Right renal pelvis (tissue), 4 donors: ENCODE results near the gene DDX1. TPM values are rescaled to one million over a fixed set of nuclear protein-coding genes. Genes with fewer than 3 reads are reported as not detected.
"Not testable (repeated sequence)": the region's sequence is repeated elsewhere in the genome, so short reads cannot be mapped to it uniquely, and the experiment has no call there.

Experiments
- DNase-seq, 4 donors: peaks; one replicate each; pipeline ENCODE4 v3.0.0-alpha.2; 2013; ENCODE audit warnings: low read depth in 4 of 4, low spot score in 3 of 4, missing footprints in 1 of 4
- polyA plus RNA-seq, 4 donors: library from polyadenylated mRNA; unstranded; fragments of 120-200 nt; gene quantifications; one replicate each; pipeline ENCODE4 v1.2.1, GENCODE V29; 2013; ENCODE audit not compliant: insufficient read length in 4 of 4

DDX1 gene
- polyA plus RNA-seq, 4 donors, result 167 to 190 (median 173) TPM

DNA sequence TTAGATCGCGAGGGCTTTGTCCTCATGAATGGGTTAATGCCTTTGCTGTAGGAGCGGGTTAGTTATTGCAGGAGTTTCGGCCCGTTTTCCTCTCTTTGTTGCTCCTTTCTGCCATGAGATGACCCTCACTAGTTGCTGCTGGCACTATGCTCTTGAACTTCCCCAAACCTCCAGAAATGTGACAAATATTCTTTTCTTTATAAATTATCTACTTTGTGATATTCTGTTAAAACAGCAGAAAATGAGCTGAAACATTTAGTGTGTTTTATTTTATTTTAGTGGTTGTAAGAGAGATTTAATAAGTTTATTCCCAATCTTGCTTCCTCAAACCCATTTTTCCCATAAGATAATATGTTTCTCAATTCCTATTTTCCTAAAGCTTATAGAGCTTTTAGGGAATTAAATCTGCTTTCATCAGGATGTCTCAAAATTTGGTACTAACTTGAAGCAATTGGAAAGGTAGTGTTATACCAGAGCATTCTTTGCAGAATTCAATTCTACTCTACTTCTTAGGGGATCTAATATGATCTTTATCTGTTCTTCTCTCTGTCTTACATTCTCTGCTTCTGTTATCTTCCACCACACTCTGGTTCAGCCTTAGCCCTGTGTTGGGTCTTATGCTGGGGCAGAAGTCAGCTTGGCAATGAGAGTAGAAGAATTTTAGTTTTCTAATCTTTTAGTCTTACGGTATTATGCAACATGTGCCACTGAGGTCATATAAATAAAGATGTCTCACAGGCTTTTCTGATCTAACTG, 23.1 kb downstream of the DDX1 start:
- DNase-seq, result no peak

DNA sequence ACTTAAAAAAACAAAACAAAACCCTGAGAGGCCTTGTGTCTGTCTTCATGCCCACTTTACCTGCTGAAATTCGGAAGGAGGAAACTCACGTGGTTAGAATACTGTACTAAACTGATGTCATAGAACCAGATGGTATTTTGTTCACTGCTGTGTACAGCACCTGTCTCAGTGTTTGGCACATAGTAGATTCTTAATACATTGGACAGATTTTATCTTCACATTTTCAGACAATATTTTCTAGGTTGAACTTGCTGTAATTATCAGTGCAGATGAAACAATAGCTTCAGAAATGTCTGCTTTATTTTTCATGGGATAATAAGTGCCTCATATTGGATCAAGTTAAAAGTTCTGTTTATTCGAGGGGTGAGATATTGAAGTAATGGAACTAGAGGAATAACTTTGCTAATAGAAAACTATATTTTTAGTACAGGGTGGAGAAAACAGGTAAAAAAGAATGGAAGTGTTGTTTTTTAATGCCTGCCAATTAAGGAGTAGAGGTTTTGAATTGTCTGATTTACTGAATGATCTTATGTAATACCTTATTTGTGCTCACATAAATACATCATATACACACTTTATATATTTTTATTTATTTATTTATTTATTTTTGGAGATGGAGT, 23.7 kb downstream of the DDX1 start:
- DNase-seq, result no peak

DNA sequence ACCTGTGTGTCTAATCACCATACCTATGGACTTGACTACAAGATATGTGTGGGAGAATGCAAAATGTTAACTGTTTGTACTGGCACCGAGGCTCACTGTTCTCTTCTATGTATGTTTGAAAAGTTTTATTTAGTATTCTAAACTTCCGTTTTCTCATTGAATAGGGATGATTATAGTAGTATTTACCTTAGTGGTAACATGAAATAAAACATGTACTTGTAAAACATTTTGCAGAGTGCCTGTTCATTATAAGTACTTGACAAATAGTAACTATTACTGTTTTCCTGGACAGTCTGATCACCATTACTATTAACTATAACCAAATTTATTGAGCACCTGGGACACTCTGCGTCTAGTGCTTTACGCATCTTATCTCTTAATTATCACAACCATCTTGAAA, 24.8 kb downstream of the DDX1 start:
- no peak for DNase-seq

DNA sequence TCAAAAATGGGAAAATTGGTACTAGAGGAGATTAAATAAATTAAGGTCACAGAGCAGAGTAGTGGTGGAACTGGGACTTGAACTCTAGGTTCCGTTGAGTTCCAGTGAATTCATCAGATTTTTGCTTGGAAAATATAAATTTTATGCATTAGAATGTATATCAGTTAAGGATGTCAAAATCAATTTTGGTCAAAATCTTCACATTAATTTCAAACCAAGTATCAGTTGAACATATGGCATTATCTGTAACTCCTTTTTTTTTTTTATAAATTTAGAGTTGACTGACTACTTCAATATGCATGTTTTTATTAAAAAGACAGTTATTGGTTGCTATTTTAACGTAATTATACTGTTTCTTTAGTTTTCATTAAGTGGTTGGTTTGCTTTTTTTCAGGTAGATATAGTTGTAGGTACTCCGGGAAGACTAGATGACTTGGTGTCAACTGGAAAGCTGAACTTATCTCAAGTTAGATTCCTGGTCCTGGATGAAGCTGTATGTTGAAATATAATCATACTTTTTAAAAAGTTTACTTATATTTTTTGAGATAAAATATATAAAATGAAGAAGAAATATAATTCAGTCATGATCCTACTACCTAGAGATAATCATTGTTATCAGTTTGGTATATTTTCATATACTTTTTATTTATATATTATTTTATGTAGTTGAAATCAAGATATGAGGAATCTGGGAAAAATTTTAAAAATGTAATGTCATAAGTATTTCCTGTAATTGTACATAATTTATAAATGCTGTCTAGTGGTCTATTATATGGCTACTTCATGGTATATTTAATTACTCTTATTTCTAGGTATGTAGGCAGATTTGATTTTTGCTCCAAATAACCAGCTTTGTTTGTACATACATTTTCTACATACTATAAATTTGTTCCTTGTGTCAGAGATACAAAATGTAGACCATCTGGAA, 25.4 kb downstream of the DDX1 start:
- DNase-seq, result no peak

DNA sequence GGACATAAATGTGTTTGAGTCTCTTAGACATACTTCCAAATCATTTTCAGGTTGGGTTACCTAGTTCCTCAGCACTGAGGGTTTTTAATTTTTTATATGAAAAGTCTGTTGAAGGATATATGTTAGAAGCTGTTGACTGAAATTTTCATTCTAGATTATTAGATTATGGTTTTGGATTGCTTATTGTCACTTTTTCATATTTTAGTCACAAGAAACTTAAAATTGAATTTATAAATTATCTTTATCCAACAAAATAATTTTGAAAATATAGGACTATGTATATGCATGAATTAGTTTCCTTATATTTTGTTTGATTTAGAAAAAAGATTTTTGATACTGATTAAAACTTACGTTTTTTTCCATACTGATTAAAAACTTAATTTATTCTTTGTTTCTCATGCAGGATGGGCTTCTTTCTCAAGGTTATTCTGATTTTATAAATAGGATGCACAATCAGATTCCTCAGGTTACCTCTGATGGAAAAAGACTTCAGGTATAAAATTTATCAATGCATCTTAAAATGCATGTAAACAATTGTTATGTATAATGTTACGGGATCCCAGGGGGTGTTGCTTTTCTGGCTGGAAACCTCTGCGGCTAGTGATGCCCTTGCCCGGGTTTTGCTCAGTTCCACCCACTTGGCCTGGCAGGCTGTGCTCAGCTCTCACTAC, 26.2 kb downstream of the DDX1 start:
- DNase-seq, result no peak

DNA sequence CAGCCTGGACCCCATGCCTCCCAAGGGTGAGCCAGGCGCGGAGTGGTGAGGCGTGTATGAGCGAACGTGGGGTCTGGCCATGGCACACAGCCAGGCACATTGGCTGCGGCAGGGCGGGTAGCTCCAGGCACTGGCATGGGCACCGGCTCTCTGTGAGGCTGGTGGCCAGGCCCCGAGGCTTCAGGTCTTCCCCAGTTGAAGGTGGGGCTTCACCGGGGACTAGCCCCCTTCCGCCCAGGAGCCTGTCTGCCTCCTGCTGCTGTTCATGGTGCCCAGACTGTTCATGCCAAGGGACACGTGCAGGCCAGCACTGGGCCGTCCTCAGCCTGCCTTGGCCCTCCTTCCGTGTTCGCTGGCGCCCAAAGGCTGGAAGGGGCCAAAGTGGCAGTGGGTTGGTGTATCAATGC, 26.8 kb downstream of the DDX1 start:
- DNase-seq, result no peak

DNA sequence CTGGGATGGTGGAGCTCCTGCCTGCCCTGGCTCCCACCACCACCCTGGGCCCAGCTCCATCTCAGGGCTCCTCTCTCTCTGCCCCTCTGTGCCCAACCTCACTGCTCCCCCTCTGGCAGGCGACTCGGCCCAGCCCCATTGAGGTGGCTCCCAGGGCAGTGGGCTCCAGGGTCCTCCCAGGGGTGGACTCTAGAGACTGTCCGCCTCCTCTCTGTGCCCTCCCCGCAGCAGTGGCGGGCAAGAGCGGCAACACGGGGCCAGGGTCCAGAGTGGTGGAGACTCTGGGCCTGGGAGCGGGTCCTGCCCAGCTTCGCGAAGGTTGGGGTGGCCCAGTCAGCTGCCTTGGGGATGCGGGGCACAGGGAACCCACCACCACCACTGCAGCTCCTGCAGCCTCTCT, 27.4 kb downstream of the DDX1 start:
- DNase-seq, result no peak

DNA sequence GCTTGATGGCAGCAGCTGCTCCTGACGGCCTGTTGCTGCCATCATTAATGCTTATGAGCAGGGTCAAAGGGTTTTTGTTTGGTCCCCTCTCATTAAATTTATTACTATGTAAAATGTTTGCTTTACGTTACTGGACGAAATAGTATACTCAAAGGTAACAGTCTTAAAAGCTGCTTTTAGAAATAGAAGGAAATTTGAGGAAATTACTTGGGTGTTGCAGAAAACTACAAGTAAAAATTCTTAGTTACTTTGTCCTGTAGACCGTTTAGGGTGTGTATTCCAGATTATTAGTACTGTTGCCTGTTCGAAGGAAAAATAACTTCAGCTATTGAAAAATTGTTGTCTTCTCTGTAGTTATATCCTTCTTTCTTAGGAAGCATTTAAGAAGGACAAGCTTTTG, 27.8 kb downstream of the DDX1 start:
- DNase-seq, result no peak

DNA sequence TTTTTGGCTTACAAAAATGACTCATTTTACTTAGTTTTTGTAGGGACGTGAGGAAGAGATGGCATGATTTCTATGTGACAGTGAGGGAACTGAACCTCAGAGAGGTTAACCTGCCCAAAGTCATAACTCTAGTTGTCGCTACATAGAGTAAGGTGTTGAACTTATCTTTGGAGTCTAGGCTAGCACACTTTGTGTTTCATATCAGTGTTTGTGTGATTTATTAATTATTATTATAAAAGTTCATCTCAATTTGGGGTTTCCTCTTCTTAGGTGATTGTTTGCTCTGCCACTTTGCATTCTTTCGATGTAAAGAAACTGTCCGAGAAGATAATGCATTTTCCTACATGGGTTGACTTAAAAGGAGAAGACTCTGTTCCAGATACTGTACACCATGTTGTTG, 28.3 kb downstream of the DDX1 start:
- no peak for DNase-seq

DNA sequence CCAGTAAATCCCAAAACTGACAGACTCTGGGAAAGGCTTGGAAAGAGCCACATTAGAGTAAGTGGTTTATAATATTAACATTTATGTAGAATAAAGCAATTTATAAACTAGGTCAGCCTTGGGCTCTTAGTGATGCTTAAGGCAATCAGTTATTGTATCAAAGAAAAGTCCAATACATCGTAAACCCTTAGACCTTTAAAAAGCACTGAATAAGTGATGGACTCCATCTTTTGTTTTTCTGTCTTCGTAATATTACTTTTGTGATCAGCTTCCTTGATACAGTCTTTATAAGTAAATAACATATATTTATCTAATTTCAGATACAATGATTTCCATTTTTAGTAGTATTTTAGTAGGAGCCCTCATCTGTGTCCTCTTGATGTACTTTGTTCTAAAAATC, 28.7 kb downstream of the DDX1 start:
- DNase-seq, result no peak

DNA sequence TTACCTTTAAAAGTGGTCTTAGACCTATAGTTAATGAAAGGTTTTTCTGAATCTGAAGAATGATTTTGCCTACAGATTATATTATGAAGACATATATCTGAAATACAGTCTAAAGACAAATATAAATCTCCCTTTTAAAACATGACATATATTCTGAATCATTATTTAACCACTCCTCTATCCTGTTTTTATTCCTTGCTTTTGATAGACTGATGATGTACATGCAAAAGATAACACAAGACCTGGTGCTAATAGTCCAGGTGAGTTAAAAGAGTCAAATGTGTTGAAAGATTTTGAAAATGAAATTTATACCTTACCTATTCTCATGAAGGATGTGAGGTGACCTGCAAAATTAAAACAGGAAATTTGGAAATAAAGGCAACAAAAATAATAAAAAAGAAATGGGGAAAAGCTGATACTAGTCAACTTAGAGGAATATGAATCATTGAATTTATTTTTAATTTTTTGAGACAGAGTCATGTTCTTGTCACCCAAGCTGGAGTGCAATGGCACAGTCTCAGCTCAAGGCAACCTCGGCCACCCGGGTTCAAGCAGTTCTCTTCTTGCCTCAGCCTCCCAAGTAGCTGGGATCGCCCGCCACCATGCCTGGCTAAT, 29.3 kb downstream of the DDX1 start:
- no peak for DNase-seq

DNA sequence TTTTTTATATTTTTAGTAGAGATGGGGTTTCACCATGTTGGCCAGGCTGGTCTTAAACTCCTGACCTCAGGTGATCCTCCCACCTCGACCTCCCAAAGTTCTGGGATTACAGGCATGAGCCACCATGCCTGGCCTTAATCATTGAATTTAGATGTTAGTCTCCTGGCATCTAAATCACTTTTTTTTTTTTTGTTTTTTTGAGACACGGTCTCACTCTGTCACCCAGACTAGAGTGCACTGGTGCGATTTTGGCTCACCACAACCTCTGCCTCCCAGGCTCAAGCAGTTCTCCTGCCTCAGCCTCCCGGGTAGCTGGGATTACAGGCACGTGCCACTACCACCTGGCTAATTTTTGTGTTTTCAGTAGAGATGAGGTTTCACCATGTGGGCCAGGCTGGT, 29.8 kb downstream of the DDX1 start:
- not testable (repeated sequence) for DNase-seq

DNA sequence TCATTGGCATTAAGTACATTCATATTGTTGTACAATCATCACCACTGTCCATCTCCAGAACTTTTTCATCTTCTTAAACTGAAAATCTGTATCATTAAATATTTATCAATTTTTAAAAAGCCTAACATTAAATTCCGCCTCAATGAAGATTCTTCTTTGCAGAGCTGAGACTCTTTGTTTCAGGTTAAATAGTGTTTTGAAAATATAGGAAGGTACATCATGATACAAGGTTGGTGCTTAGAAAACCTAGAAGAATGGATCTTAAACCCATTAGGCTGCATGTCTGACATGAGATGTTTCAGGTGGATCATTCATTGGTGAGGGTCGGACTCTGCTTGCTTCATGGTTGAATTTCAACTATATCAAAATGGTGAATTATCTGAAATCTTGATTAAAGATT, 30.5 kb downstream of the DDX1 start:
- no peak for DNase-seq

DNA sequence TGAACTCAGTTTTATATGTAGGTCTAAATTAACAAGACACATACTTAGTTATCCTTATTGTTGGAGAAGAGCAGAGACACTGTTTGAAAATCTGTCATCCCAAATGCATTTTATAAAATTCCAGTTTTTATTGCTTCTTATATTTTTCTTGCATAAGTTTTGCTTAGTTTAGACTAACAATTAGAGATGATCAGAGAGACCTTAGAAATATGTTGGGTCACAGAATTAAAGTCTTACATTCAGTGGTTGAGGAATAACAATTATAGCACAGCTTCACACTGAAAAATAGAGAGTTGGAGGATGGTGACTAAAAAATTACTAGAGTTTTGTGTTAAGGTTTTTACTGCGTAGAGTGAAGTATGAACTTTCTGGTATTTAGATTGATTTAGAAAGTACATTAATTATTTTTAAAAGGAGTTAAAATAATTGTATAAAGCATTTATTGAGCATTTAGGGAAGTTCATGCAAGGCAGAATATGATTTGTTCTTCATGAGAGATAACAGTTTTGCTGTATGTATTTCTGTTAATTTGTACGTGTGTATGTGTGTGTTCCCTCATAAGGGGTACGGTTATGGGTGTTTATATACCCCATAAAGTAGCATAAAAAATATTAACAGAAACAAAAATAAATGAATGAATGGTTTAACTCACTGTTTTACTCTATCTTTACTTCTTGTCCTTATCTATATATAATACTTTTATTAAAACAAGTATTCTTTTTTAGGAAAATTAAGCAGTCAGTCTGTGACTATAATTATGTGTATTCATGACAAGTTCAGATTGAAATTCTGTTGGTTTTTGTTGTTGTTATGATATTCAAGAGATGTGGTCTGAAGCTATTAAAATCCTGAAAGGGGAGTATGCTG, 31.2 kb downstream of the DDX1 start:
- DNase-seq, result no peak

DNA sequence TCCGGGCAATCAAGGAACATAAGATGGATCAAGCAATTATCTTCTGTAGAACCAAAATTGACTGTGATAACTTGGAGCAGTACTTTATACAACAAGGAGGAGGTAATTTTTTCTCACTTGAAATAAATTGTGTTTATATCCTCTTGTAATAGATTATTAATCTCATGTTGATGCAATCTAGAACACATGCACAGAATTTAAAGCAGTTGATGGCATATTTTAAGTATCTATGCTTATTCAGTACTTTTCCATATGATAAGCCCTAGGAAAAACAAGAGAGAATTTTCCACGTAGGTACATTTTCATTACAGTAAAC, 31.8 kb downstream of the DDX1 start:
- no peak for DNase-seq

DNA sequence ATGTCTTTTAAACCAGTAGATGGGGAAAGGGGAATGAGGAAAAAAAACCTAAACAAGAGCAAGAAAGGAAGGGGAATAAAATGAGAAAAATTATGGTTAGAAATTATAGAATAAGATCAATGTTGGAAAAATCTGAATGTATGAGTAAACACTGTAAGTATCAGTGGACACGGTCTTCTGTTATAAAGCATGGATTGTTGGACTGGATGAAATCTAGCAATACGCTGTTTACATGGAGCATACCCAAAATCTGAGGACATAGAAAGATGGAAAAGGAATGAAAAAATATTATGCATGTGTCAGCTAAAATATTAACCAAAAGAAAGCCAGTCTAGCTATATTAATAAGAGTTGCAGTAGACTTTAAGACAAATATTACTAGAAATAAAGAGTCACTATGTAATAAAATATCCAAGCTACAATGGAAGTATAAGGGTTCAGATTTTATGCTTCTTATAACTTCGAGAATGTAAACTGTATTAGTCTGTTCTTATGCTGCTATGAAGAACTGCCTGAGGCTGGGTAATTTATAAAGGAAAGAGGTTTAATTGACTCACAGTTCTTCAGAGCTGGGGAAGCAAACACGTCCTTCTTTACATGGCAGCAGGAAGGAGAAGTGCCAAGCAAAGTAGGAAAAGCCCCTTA, 32.4 kb downstream of the DDX1 start:
- no peak for DNase-seq

DNA sequence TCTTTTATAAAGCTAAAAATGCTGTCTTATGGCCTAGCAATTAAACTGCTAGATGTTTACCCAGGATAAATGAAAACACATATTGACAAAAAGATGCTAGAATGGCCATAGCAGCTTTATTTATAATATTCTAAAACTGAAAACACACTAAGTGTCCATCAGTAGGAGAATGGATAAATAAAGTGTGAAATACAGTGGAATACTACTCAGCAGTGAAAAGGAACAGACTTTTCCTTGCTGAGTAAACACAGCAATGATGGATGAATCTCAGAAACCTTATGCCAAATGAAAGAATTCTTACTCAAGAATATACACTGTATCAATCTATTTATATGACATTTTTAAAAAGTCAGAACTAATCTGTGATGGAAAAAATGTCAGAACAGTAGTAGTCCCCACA, 33.2 kb downstream of the DDX1 start:
- DNase-seq, result no peak

DNA sequence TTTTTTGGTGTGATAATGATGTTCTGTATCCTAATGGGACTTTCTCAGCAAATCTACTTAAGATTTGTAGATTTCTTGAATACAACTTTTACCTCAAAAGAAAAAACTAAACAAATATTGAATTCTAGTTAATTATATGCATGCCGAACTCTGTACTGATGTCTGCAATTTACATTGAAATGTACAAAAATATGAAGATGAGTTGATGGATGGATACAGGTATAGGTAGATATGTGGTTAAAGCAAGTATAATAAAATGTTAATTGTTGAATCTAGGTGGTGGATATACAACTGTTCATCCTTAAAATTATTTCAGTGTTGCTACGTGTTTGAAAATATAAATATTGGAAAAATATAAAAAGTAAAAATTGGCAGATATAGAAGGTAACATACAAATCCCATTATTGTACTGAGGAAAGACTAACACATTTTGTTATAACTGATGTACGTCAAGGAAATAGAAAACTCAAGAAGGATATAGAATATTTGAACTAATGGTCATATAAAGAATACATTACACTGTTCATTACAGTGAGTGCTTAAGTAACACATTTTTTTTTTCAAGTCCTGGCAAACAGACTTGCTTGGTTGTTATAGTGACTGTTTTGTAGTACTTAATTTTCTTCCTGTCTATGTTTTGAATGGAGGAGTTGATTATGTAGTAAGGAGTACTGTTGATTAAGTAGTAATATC, 33.8 kb downstream of the DDX1 start:
- no peak for DNase-seq

DNA sequence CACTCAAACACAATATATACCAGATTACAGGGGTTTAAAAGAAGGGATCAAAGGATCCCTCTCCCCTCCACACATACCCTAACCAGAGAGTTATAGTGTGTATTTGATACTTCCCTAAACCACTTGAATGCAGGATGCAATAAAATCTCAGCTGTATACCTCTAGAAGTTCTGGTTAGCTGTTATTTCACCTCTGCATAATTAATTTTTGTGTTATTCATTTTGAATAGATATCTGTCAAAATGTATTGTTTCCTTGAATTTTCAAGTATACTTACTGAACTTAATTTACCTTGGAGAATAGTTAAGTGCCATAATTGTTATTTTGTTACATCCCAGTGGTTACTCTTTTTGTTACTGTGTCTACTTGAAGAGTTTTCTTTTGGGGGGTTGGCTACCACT, 34.5 kb downstream of the DDX1 start:
- DNase-seq, result no peak
